GM21723 (cell line): ENCODE measurements around the gene PLEKHH1.

Experiments
- ATAC-seq: cut with Tn5 transposase; IDR thresholded peaks from one replicate; pipeline ENCODE4 v1.9.1; 2021; ENCODE audit warnings: mild to moderate bottlenecking, moderate library complexity; ENCODE audit not compliant: unreplicated experiment

The PLEKHH1 gene

GRCh38 chr14:67562025-67562775, 29.1 kb downstream of the PLEKHH1 start:
- ATAC-seq = no peak

GRCh38 chr14:67562776-67563150, 29.7 kb downstream of the PLEKHH1 start:
- ATAC-seq = no peak

- ATAC-seq = no peak
These were observed 31.1 kb downstream of the PLEKHH1 start for GRCh38 chr14:67564236-67564635.

- ATAC-seq = no peak
These were observed 33.8 kb downstream of the PLEKHH1 start for GRCh38 chr14:67566908-67567307.

- no peak for ATAC-seq
These were observed 34.6 kb downstream of the PLEKHH1 start for GRCh38 chr14:67567654-67568053.

- ATAC-seq = no peak
These were observed 36.0 kb downstream of the PLEKHH1 start for GRCh38 chr14:67569011-67569650.

- ATAC-seq = no peak
These were observed 36.7 kb downstream of the PLEKHH1 start for GRCh38 chr14:67569651-67570290.

- no peak for ATAC-seq
These were observed 37.4 kb downstream of the PLEKHH1 start for GRCh38 chr14:67570453-67570852.

GRCh38 chr14:67571275-67571990, 38.3 kb downstream of the PLEKHH1 start:
- ATAC-seq = no peak

- no peak for ATAC-seq
These were observed 38.9 kb downstream of the PLEKHH1 start for GRCh38 chr14:67571991-67572323.

GRCh38 chr14:67572608-67573007, 39.5 kb downstream of the PLEKHH1 start:
- no peak for ATAC-seq

- no peak for ATAC-seq
These were observed 40.3 kb downstream of the PLEKHH1 start for GRCh38 chr14:67573228-67574010.

- no peak for ATAC-seq
These were observed 41.1 kb downstream of the PLEKHH1 start for GRCh38 chr14:67574156-67574555.

GRCh38 chr14:67574806-67575205, 41.7 kb downstream of the PLEKHH1 start:
- no peak for ATAC-seq

- no peak for ATAC-seq
These were observed 42.6 kb downstream of the PLEKHH1 start for GRCh38 chr14:67575684-67576083.

- ATAC-seq = no peak
These were observed 43.3 kb downstream of the PLEKHH1 start for GRCh38 chr14:67576216-67576955.

- ATAC-seq = no peak
These were observed 44.2 kb downstream of the PLEKHH1 start for GRCh38 chr14:67577181-67577808.

- no peak for ATAC-seq
These were observed 45.0 kb downstream of the PLEKHH1 start for GRCh38 chr14:67577909-67578749.

- no peak for ATAC-seq
These were observed 46.0 kb downstream of the PLEKHH1 start for GRCh38 chr14:67579040-67579439.
